H1 (cell line): Measurements from ENCODE around the gene PDS5A.
"Not testable (repeated sequence)": the region's sequence is repeated elsewhere in the genome, so short reads cannot be mapped to it uniquely, and the experiment has no call there.

Experiments
- CHD1 ChIP-seq: IDR thresholded peaks from 2 replicates; pipeline ENCODE4 v1.6.1; 2012; ENCODE audit warnings: low read depth, low read length, improper control_type of control experiment
- CHD2 ChIP-seq: IDR thresholded peaks from 2 replicates; pipeline ENCODE4 v1.6.1; 2012; ENCODE audit warnings: low read length, improper control_type of control experiment
- CTCF ChIP-seq, 3 experiments: IDR thresholded peaks; 1 replicate in 2 of 3; 2 replicates in 1 of 3; pipeline versions ENCODE4 v1.5.1 to v1.6.1; 2011; ENCODE audit warnings: low read length in 3 of 3, mild to moderate bottlenecking in 3 of 3, inconsistent platforms in 2 of 3, low read depth in 1 of 3, moderate library complexity in 1 of 3; ENCODE audit not compliant: insufficient read depth in 1 of 3; ENCODE audit errors: control extremely low read depth in 1 of 3
- EZH2 ChIP-seq: fragments of 200-600 bp; sonication (generic); IDR thresholded peaks from 2 replicates; pipeline ENCODE4 v1.7.1; 2012; ENCODE audit warnings: low read depth, mild to moderate bottlenecking, moderate library complexity, low read length, inconsistent platforms; ENCODE audit not compliant: severe bottlenecking
- POLR2A ChIP-seq, 2 experiments: IDR thresholded peaks; 1 replicate in 1 of 2; 2 replicates in 1 of 2; pipeline ENCODE4 v1.6.1; 2011; ENCODE audit warnings: low read depth in 2 of 2, low read length in 2 of 2, mild to moderate bottlenecking in 2 of 2; ENCODE audit errors: control extremely low read depth in 1 of 2
- POU5F1 ChIP-seq: IDR thresholded peaks from 2 replicates; pipeline ENCODE4 v1.6.1; 2011; ENCODE audit warnings: low read depth, mild to moderate bottlenecking, low read length, moderate library complexity
- SUZ12 ChIP-seq: fragments of 200-600 bp; sonication (generic); IDR thresholded peaks from 2 replicates; pipeline ENCODE4 v1.6.1; 2012; ENCODE audit warnings: mild to moderate bottlenecking, inconsistent platforms, low read length, moderate library complexity, mixed read lengths
- TAF1 ChIP-seq: IDR thresholded peaks from 2 replicates; pipeline ENCODE4 v1.6.1; 2011; ENCODE audit warnings: mild to moderate bottlenecking, low read depth, low read length
- TAF7 ChIP-seq: optimal IDR thresholded peaks from 2 replicates; pipeline ENCODE3; 2011; ENCODE audit warnings: low read depth, mild to moderate bottlenecking, inconsistent platforms, low read length, moderate library complexity, borderline replicate concordance
- ZNF274 ChIP-seq: IDR thresholded peaks from 2 replicates; pipeline ENCODE4 v1.7.0; 2012; ENCODE audit warnings: low read length, borderline replicate concordance; ENCODE audit errors: extremely low read depth

GRCh38 chr4:39989381-39989780 lies 11.7 kb upstream of the PDS5A start:
- TF ChIP-seq CTCF (IDR thresholded peaks at IDR 0.05; ENCODE audit: control extremely low read depth in 1 of 3, insufficient read depth in 1 of 3, low read depth in 1 of 3, low read length in 3 of 3); CHD2; CHD1; TAF7; EZH2; SUZ12; TAF1; ZNF274; POLR2A (IDR thresholded peaks at IDR 0.05; ENCODE audit: control extremely low read depth in 1 of 2, low read depth in 2 of 2, low read length in 2 of 2); POU5F1: not testable (repeated sequence)
